Uterus (tissue), 4 donors: ENCODE results near the gene KCNMB2. TPM values are rescaled to one million over a fixed set of nuclear protein-coding genes. Genes with fewer than 3 reads are reported as not detected.
A peak's percentile ranks its signal among the peaks of the same experiment; 100 is the strongest.

Source experiments
- DNase-seq, 2 donors: peaks; one replicate each; pipeline ENCODE4 v3.0.0-alpha.2; 2019 to 2020
- H3K27ac ChIP-seq, 2 donors: fragments of 200-600 bp; sonication (generic); 1 replicate in 1 of 2; 2 replicates in 1 of 2; pipeline ENCODE4 v1.5.1; 2016 to 2018
- H3K27me3 ChIP-seq, 2 donors: fragments of 200-600 bp; sonication (generic); one replicate each; pipeline ENCODE4 v1.5.1; 2018 to 2019; ENCODE audit warnings: control low read depth in 1 of 2
- H3K36me3 ChIP-seq, 2 donors: fragments of 200-600 bp; sonication (generic); one replicate each; pipeline ENCODE4 v1.5.1; 2019; ENCODE audit warnings: control low read depth in 1 of 2
- H3K4me1 ChIP-seq, 2 donors: fragments of 200-600 bp; sonication (generic); one replicate each; pipeline ENCODE4 v1.5.1; 2018 to 2019; ENCODE audit warnings: control low read depth in 1 of 2
- H3K4me3 ChIP-seq, 2 donors: fragments of 200-600 bp; sonication (generic); 1 replicate in 1 of 2; 2 replicates in 1 of 2; pipeline ENCODE4 v1.5.1; 2018 to 2019; ENCODE audit warnings: mild to moderate bottlenecking in 1 of 2
- H3K9me3 ChIP-seq, 2 donors: fragments of 200-600 bp; sonication (generic); one replicate each; pipeline ENCODE4 v1.5.1; 2019; ENCODE audit warnings: control low read depth in 1 of 2
- POLR2A ChIP-seq, 2 donors: fragments of 450-650 bp; IDR thresholded peaks; one replicate each; pipeline ENCODE4 v1.6.1; 2016; ENCODE audit warnings: antibody characterized with exemption in 2 of 2, mild to moderate bottlenecking in 1 of 2, moderate library complexity in 1 of 2
- intact Hi-C: fragments of 100-400 bp; cut with DNase I; formaldehyde crosslinking; loops from one replicate; pipeline ENCODE4 v1.15.1; 2023; ENCODE audit warnings: low total_unique reads
- total RNA-seq, 4 donors: library from RNA; depleted of rRNA in 3 of 4; stranded (reverse); fragments of >200 nt in 3 of 4; gene quantifications; one replicate each; pipeline versions ENCODE4 v1.1.0 to v1.2.4, GENCODE V29; 2014 to 2023
- TF ChIP-seq, protein P1 (sequence below), 4 experiments: fragments of 200-600 bp in 2 of 4; fragments of 450-650 bp in 2 of 4; sonication (generic) in 2 of 4; IDR thresholded peaks; one replicate each; pipeline ENCODE4 v1.5.1; 2016 to 2019; ENCODE audit warnings: antibody characterized with exemption in 4 of 4, mild to moderate bottlenecking in 2 of 4, moderate library complexity in 1 of 4
- donor health status: DM: yes; HTN: yes; CAD: no.

Gene KCNMB2
- total RNA-seq, 4 donors from 2014 or later = 0.29 to 12.7 (median 1.4) TPM

GRCh38 chr3:178844916-178845315, 308.7 kb downstream of the KCNMB2 start:
- no peaks in the 10 kb centered on the region for H3K36me3 ChIP-seq
- peaks cover 0 to 3% of the 10 kb centered on the region in 2 donors for H3K4me1 ChIP-seq
- intact Hi-C loops = no loop called here
- H3K27ac ChIP-seq = no peak overlapping the region
- H3K4me3 ChIP-seq = no peak overlapping the region
- DNase-seq = no peak
- TF ChIP-seq, protein P1, sequence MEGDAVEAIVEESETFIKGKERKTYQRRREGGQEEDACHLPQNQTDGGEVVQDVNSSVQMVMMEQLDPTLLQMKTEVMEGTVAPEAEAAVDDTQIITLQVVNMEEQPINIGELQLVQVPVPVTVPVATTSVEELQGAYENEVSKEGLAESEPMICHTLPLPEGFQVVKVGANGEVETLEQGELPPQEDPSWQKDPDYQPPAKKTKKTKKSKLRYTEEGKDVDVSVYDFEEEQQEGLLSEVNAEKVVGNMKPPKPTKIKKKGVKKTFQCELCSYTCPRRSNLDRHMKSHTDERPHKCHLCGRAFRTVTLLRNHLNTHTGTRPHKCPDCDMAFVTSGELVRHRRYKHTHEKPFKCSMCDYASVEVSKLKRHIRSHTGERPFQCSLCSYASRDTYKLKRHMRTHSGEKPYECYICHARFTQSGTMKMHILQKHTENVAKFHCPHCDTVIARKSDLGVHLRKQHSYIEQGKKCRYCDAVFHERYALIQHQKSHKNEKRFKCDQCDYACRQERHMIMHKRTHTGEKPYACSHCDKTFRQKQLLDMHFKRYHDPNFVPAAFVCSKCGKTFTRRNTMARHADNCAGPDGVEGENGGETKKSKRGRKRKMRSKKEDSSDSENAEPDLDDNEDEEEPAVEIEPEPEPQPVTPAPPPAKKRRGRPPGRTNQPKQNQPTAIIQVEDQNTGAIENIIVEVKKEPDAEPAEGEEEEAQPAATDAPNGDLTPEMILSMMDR (IDR thresholded peaks at IDR 0.05) = no peak
- no peak for TF ChIP-seq POLR2A (IDR thresholded peaks at IDR 0.05)
- H3K27me3 ChIP-seq = no peaks in the 10 kb centered on the region
- H3K9me3 ChIP-seq = no peaks in the 10 kb centered on the region

- peaks cover 0 to 3% of the 10 kb centered on the region in 2 donors for H3K4me1 ChIP-seq
- DNase-seq = no peak
- no peaks in the 10 kb centered on the region for H3K27me3 ChIP-seq
- H3K27ac ChIP-seq = no peak overlapping the region
- intact Hi-C loops = no loop called here
- no peaks in the 10 kb centered on the region for H3K36me3 ChIP-seq
- no peak overlapping the region for H3K4me3 ChIP-seq
- no peak for TF ChIP-seq POLR2A (IDR thresholded peaks at IDR 0.05)
- TF ChIP-seq, protein P1 (IDR thresholded peaks at IDR 0.05) = no peak
- no peaks in the 10 kb centered on the region for H3K9me3 ChIP-seq
Measured at GRCh38 chr3:178845420-178846118, 309.3 kb downstream of the KCNMB2 start.

GRCh38 chr3:178847190-178847589, 311.0 kb downstream of the KCNMB2 start:
- intact Hi-C loops = no loop called here
- DNase-seq = no peak
- H3K36me3 ChIP-seq = no peaks in the 10 kb centered on the region
- no peaks in the 10 kb centered on the region for H3K9me3 ChIP-seq
- peaks cover 0 to 3% of the 10 kb centered on the region in 2 donors for H3K4me1 ChIP-seq
- H3K27me3 ChIP-seq = no peaks in the 10 kb centered on the region
- H3K27ac ChIP-seq = peak overlapping the region in 1 of 2 donors; percentile 26
- TF ChIP-seq, protein P1 (IDR thresholded peaks at IDR 0.05) = no peak
- no peak for TF ChIP-seq POLR2A (IDR thresholded peaks at IDR 0.05)
- H3K4me3 ChIP-seq = no peak overlapping the region

GRCh38 chr3:178849199-178849910, 313.1 kb downstream of the KCNMB2 start:
- no peaks in the 10 kb centered on the region for H3K36me3 ChIP-seq
- no peak overlapping the region for H3K27ac ChIP-seq
- intact Hi-C loops = no loop called here
- H3K9me3 ChIP-seq = no peaks in the 10 kb centered on the region
- H3K4me1 ChIP-seq = peaks cover 0 to 3% of the 10 kb centered on the region in 2 donors
- H3K27me3 ChIP-seq = no peaks in the 10 kb centered on the region
- no peak overlapping the region for H3K4me3 ChIP-seq
- no peak for TF ChIP-seq POLR2A (IDR thresholded peaks at IDR 0.05)
- TF ChIP-seq, protein P1 (IDR thresholded peaks at IDR 0.05) = no peak
- DNase-seq = no peak
